Measurements from ENCODE around the gene FOXP4.

GRCh38 chr6:41500561-41500960 is 45.6 kb upstream of the FOXP4 start:
- TF ChIP-seq EZH2 (IDR thresholded peaks at IDR 0.05; ENCODE audit: low read depth): no peak
- TF ChIP-seq, protein P1, sequence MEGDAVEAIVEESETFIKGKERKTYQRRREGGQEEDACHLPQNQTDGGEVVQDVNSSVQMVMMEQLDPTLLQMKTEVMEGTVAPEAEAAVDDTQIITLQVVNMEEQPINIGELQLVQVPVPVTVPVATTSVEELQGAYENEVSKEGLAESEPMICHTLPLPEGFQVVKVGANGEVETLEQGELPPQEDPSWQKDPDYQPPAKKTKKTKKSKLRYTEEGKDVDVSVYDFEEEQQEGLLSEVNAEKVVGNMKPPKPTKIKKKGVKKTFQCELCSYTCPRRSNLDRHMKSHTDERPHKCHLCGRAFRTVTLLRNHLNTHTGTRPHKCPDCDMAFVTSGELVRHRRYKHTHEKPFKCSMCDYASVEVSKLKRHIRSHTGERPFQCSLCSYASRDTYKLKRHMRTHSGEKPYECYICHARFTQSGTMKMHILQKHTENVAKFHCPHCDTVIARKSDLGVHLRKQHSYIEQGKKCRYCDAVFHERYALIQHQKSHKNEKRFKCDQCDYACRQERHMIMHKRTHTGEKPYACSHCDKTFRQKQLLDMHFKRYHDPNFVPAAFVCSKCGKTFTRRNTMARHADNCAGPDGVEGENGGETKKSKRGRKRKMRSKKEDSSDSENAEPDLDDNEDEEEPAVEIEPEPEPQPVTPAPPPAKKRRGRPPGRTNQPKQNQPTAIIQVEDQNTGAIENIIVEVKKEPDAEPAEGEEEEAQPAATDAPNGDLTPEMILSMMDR (conservative IDR thresholded peaks at IDR 0.05): no peak
